ENCODE measurements around the gene CHST3. TPM values are rescaled to one million over a fixed set of nuclear protein-coding genes. Genes with fewer than 3 reads are reported as not detected.

The CHST3 gene
- total RNA-seq, 2 experiments from 2014 or later = 0.84 to 0.87 TPM

DNA sequence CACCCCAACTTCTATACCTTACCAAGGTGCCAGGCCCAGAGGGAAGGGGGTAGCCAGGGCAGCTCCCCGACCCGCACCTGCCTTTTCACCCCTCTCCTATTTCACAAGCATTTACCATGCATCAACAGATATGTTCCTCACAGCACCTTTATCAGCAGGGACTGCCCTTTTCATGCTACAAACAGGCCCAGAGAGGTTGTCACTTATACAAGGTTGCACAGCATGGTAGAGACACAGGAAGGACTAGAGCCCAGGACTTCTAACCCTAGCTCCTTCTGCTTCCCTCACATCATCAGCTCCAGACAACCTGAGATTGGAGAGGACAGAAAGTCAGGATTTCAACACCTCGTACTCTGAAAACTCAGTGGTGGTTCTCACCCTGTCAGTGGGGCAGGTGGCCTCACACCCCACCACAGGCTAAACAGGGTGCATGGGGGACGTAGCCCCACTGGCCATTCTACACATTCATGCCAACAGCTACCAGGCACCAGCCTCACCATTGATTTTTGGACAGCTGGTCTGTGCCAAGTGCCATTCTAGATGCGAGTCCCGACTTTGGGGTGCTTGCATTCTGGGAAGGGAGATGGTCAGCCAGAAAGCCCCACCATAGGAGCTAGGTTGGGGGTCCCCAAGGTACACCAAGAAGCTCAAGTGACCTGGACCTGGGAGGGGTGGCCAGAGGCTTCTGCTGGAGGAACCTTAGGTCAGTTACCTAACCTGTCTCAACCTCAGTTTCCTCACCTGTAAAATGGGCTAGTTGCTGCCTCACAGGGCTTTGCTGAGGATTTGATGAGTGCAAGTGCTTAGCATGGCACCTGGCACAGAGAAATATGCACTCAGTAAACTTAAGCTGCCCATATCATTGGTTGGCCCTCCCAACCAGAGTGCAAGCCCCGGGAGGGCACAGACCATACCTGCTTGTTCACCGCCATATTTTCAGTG is 38.4 kb downstream of the CHST3 start:
- Mint-ChIP-seq H3K36me3 (no peaks in the 10 kb centered on the region), H3K27me3 (no peaks in the 10 kb centered on the region), H3K4me1 (no peaks in the 10 kb centered on the region), H3K27ac (no peak overlapping the region), H3K9me3 (no peaks in the 10 kb centered on the region), H3K4me3 (no peak overlapping the region)
- no peak for DNase-seq

- no peaks in the 10 kb centered on the region for H3K4me1 Mint-ChIP-seq
- H3K36me3 Mint-ChIP-seq = no peaks in the 10 kb centered on the region
- no peaks in the 10 kb centered on the region for H3K27me3 Mint-ChIP-seq
- H3K27ac Mint-ChIP-seq = no peak overlapping the region
- no peak overlapping the region for H3K4me3 Mint-ChIP-seq
- no peak for DNase-seq
- H3K9me3 Mint-ChIP-seq = no peaks in the 10 kb centered on the region
Measured at GRCh38 chr10:72006026-72006425, 41.8 kb downstream of the CHST3 start.

DNA sequence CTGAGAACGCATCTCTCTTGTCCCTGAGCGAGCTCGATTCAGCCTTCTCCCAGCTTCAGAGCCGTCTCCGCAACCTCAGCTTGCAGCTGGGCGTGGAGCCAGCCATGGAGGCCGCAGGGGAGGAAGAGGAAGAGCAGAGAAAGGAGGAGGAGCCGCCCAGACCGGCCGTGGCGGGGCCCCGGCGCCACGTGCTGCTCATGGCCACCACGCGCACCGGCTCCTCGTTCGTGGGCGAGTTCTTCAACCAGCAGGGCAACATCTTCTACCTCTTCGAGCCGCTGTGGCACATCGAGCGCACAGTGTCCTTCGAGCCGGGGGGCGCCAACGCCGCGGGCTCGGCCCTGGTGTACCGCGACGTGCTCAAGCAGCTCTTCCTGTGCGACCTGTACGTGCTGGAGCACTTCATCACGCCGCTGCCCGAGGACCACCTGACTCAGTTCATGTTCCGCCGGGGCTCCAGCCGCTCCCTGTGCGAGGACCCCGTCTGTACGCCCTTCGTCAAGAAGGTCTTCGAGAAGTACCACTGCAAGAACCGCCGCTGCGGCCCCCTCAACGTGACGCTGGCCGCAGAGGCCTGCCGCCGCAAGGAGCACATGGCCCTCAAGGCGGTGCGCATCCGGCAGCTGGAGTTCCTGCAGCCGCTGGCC is 43.2 kb downstream of the CHST3 start:
- Mint-ChIP-seq H3K36me3 (no peaks in the 10 kb centered on the region), H3K9me3 (no peaks in the 10 kb centered on the region), H3K27ac (no peak overlapping the region), H3K27me3 (no peaks in the 10 kb centered on the region), H3K4me1 (no peaks in the 10 kb centered on the region), H3K4me3 (no peak overlapping the region)
- no peak for DNase-seq

GRCh38 chr10:72008096-72008981 is 44.1 kb downstream of the CHST3 start:
- no peak overlapping the region for H3K4me3 Mint-ChIP-seq
- H3K27ac Mint-ChIP-seq = no peak overlapping the region
- no peaks in the 10 kb centered on the region for H3K36me3 Mint-ChIP-seq

GRCh38 chr10:72009051-72009424 is 44.8 kb downstream of the CHST3 start:
- no peaks in the 10 kb centered on the region for H3K27me3 Mint-ChIP-seq
- no peaks in the 10 kb centered on the region for H3K9me3 Mint-ChIP-seq
- H3K4me1 Mint-ChIP-seq = no peaks in the 10 kb centered on the region
- no peaks in the 10 kb centered on the region for H3K36me3 Mint-ChIP-seq
- no peak for DNase-seq
- no peak overlapping the region for H3K4me3 Mint-ChIP-seq
- no peak overlapping the region for H3K27ac Mint-ChIP-seq

More at GRCh38 chr10:72008096-72008981, 44.1 kb downstream of the CHST3 start:
- H3K4me1 Mint-ChIP-seq = no peaks in the 10 kb centered on the region
- DNase-seq = no peak
- H3K9me3 Mint-ChIP-seq = no peaks in the 10 kb centered on the region
- no peaks in the 10 kb centered on the region for H3K27me3 Mint-ChIP-seq

DNA sequence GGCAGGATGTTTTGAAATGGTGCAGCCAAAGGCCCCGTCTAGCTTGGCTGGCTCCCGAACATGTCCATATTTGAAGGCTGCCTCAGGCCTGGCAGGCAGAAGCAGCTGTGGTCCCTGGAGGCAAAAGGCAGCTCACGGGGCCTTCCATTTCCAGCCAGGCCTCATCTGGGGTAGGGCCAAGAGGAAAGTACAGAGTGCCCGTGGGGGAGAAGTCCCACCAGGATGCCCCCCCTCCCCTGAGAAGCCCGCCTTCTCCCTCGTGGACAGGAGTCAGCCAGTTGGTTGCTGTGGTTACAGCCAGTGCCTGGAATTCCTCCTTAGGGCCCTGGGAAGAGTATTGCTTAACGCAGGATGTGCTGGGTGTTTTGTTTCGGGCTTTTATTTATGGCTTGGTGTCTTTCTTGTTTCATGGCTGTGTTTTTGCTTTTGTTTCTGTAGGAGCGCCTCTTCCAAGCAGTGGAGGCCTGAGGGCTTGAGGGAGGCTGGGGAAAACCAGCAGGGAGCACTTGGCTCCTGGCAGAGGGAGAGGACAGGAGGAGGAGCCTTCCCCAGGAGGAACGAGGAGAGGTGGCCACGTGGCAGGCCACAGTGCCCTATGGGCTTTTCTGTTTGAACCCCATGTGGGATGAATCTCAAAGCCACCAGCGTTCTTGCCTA is 45.4 kb downstream of the CHST3 start:
- Mint-ChIP-seq H3K27me3 (no peaks in the 10 kb centered on the region), H3K27ac (no peak overlapping the region), H3K4me3 (no peak overlapping the region), H3K36me3 (no peaks in the 10 kb centered on the region), H3K9me3 (no peaks in the 10 kb centered on the region), H3K4me1 (no peaks in the 10 kb centered on the region)
- no peak for DNase-seq

GRCh38 chr10:72010234-72010973 is 46.2 kb downstream of the CHST3 start:
- Mint-ChIP-seq H3K4me3 (no peak overlapping the region), H3K4me1 (no peaks in the 10 kb centered on the region), H3K9me3 (no peaks in the 10 kb centered on the region), H3K27ac (no peak overlapping the region), H3K27me3 (no peaks in the 10 kb centered on the region), H3K36me3 (no peaks in the 10 kb centered on the region)
- no peak for DNase-seq

- Mint-ChIP-seq H3K27ac (no peak overlapping the region), H3K36me3 (no peaks in the 10 kb centered on the region), H3K9me3 (no peaks in the 10 kb centered on the region), H3K27me3 (no peaks in the 10 kb centered on the region), H3K4me3 (no peak overlapping the region), H3K4me1 (no peaks in the 10 kb centered on the region)
- no peak for DNase-seq
Measured at GRCh38 chr10:72011016-72011415, 46.8 kb downstream of the CHST3 start.

GRCh38 chr10:72011468-72011867 is 47.3 kb downstream of the CHST3 start:
- no peak overlapping the region for H3K4me3 Mint-ChIP-seq
- H3K9me3 Mint-ChIP-seq = no peaks in the 10 kb centered on the region
- no peak for DNase-seq
- no peak overlapping the region for H3K27ac Mint-ChIP-seq
- H3K27me3 Mint-ChIP-seq = no peaks in the 10 kb centered on the region
- no peaks in the 10 kb centered on the region for H3K4me1 Mint-ChIP-seq
- H3K36me3 Mint-ChIP-seq = no peaks in the 10 kb centered on the region

DNA sequence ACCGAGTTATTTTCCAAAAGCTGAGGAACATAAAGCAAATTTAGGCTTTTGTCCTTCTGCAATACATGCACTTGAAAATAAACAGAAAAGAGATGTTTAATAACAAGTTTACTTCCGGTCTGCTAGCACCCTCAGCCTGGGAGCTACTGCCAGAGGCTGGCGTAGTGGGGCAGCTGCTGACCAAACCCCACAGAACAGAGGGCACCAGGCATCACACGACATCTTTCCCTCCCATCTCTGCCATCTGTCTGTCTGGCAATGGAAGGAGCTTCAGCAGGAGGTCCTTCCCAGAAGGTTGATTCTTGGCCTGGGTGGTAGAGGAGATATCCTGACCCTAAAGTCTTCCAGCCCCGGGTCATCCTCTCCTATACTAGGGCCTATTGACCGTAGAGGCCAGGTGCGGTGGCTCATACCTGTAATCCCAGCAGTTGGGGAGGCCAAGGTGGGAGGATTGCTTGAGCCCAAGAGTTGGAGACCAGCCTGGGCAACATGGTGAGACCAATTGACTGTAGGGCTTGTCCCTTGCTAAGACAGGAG is 47.8 kb downstream of the CHST3 start:
- no peaks in the 10 kb centered on the region for H3K4me1 Mint-ChIP-seq
- H3K27me3 Mint-ChIP-seq = no peaks in the 10 kb centered on the region
- no peak overlapping the region for H3K27ac Mint-ChIP-seq
- no peak for DNase-seq
- H3K9me3 Mint-ChIP-seq = no peaks in the 10 kb centered on the region
- no peak overlapping the region for H3K4me3 Mint-ChIP-seq
- H3K36me3 Mint-ChIP-seq = no peaks in the 10 kb centered on the region

GRCh38 chr10:72012796-72013195 is 48.6 kb downstream of the CHST3 start:
- no peak overlapping the region for H3K4me3 Mint-ChIP-seq
- H3K27ac Mint-ChIP-seq = no peak overlapping the region
- H3K36me3 Mint-ChIP-seq = no peaks in the 10 kb centered on the region
- no peaks in the 10 kb centered on the region for H3K27me3 Mint-ChIP-seq
- H3K4me1 Mint-ChIP-seq = no peaks in the 10 kb centered on the region
- H3K9me3 Mint-ChIP-seq = no peaks in the 10 kb centered on the region
- no peak for DNase-seq

- H3K27ac Mint-ChIP-seq = no peak overlapping the region
- no peak overlapping the region for H3K4me3 Mint-ChIP-seq
- no peak for DNase-seq
- H3K27me3 Mint-ChIP-seq = no peaks in the 10 kb centered on the region
- H3K36me3 Mint-ChIP-seq = no peaks in the 10 kb centered on the region
- no peaks in the 10 kb centered on the region for H3K9me3 Mint-ChIP-seq
- no peaks in the 10 kb centered on the region for H3K4me1 Mint-ChIP-seq
Measured at GRCh38 chr10:72013202-72013945, 49.2 kb downstream of the CHST3 start.

GRCh38 chr10:72014197-72014596 is 50.0 kb downstream of the CHST3 start:
- no peak for DNase-seq
- no peaks in the 10 kb centered on the region for H3K36me3 Mint-ChIP-seq
- no peaks in the 10 kb centered on the region for H3K27me3 Mint-ChIP-seq
- H3K27ac Mint-ChIP-seq = no peak overlapping the region
- H3K4me1 Mint-ChIP-seq = no peaks in the 10 kb centered on the region
- no peak overlapping the region for H3K4me3 Mint-ChIP-seq
- H3K9me3 Mint-ChIP-seq = no peaks in the 10 kb centered on the region

All from activated naive CD8-positive, alpha-beta T cell treated with anti-CD3 and anti-CD28 coated beads for 36 hours (primary cell).